GM19438 (cell line): ENCODE data around the gene NYAP1.
A peak's percentile ranks its signal among the peaks of the same experiment; 100 is the strongest.
"Not testable (repeated sequence)": the region's sequence is repeated elsewhere in the genome, so short reads cannot be mapped to it uniquely, and the experiment has no call there.

Experiments used
- ATAC-seq: cut with Tn5 transposase; IDR thresholded peaks from one replicate; pipeline ENCODE4 v1.9.1; 2021; ENCODE audit warnings: low read depth; ENCODE audit not compliant: unreplicated experiment

Gene NYAP1

GRCh38 chr7:100483722-100484672 lies at the start of gene NYAP1:
Gene NYAP1, plus strand, starts transcription at chr7:100483927. Its CDS starts 1,385 bp downstream, at chr7:100485312.
- no peak for ATAC-seq

- no peak for ATAC-seq
These were observed 49.2 kb upstream of the NYAP1 start for GRCh38 chr7:100434297-100435144.

GRCh38 chr7:100435401-100436304 lies 48.1 kb upstream of the NYAP1 start:
- peak; percentile 20 for ATAC-seq

GRCh38 chr7:100437150-100438100 lies 46.3 kb upstream of the NYAP1 start:
- no peak for ATAC-seq

GRCh38 chr7:100438172-100438571 lies 45.6 kb upstream of the NYAP1 start:
- ATAC-seq, result no peak

- ATAC-seq, result not testable (repeated sequence)
These were observed 45.0 kb upstream of the NYAP1 start for GRCh38 chr7:100438731-100439130.

GRCh38 chr7:100439244-100439643 lies 44.5 kb upstream of the NYAP1 start:
- not testable (repeated sequence) for ATAC-seq

- ATAC-seq, result no peak
These were observed 41.8 kb upstream of the NYAP1 start for GRCh38 chr7:100441641-100442535.

GRCh38 chr7:100443096-100443840 lies 40.5 kb upstream of the NYAP1 start:
- no peak for ATAC-seq

GRCh38 chr7:100444311-100445278 lies 39.1 kb upstream of the NYAP1 start:
- ATAC-seq, result no peak

- no peak for ATAC-seq
These were observed 37.7 kb upstream of the NYAP1 start for GRCh38 chr7:100446040-100446439.

- not testable (repeated sequence) for ATAC-seq
These were observed 36.4 kb upstream of the NYAP1 start for GRCh38 chr7:100447363-100447762.

GRCh38 chr7:100449190-100449795 lies 34.4 kb upstream of the NYAP1 start:
- no peak for ATAC-seq

GRCh38 chr7:100452513-100452912 lies 31.2 kb upstream of the NYAP1 start:
- no peak for ATAC-seq

GRCh38 chr7:100453854-100454253 lies 29.9 kb upstream of the NYAP1 start:
- ATAC-seq, result not testable (repeated sequence)

GRCh38 chr7:100455206-100455605 lies 28.5 kb upstream of the NYAP1 start:
- ATAC-seq, result no peak
